ENCODE results near the gene RAB3D.

RAB3D gene

DNA sequence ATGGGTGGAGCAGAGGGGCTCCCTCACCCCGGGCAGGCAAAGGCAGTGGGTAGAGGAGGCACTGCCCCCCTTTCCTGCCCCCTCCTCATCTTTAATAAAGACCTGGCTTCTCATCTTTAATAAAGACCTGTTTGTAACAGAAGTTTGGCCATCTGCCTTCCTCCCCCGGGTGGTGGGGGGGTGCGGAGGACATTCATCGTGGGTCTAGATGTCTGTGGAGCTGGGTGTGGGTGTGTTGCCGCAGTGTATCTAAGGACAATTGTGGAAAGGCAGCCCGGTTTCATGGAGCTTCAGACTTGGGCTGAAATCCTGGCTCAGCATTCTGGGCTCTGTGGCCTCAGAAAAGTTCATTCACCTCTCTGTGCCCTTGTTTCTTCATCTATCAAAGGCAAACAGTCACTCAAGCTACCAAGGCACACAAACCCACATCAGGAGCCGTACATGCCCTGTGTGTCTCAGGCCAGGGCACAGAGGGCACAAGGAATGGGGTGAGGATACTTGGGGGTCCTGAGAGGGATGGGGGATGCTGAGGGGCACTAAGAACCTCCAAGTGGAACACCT, 26.2 kb upstream of the RAB3D start:
- no peak for TF ChIP-seq CTCF (conservative IDR thresholded peaks at IDR 0.05; ENCODE audit: low read depth, low read length)
- no peak for DNase-seq (ENCODE audit: low read depth)
- H3K4me3 ChIP-seq (ENCODE audit: low read depth, low read length), result no peak overlapping the region

DNA sequence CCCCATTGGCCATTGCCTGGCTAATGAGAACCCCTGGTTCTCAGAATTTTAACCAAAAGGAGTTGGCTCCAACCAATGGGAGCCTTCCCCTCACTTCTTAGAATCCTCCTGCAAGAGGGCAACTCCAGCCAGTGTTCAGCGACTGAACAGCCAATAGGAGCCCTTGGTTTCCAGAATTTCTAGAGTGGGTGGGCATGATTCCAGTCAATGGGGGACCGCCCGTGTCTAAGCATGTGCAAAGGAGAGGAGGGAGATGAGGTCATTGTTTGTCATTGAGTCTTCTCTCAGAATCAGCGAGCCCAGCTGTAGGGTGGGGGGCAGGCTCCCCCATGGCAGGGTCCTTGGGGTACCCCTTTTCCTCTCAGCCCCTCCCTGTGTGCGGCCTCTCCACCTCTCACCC, 25.5 kb upstream of the RAB3D start:
- H3K4me3 ChIP-seq (ENCODE audit: low read depth, low read length), result no peak overlapping the region
- TF ChIP-seq CTCF (conservative IDR thresholded peaks at IDR 0.05; ENCODE audit: low read depth, low read length), result no peak
- DNase-seq (ENCODE audit: low read depth), result no peak

GRCh38 chr19:11364296-11364904, 24.9 kb upstream of the RAB3D start:
- no peak overlapping the region for H3K4me3 ChIP-seq (ENCODE audit: low read depth, low read length)
- no peak for DNase-seq (ENCODE audit: low read depth)
- TF ChIP-seq CTCF (conservative IDR thresholded peaks at IDR 0.05; ENCODE audit: low read depth, low read length), result no peak

DNA sequence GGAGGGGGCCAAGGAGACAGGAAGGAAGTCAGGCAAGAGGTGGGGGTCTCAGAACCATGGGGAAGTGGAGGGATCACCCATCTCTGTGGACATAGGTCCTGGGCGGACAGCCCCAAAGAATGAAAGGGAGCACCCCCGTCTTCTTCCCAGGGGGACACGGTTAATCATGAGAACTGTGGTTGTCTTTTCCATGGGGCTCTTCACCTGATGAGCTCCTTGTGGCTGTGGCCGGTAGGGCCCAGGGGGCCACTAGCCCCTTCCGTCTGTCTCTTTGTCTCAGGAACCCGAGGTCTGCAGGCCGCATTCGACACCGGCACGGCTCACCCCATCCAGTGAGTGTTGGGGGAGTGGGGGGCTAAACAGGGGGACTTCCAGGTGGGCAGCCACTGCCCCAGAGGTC, 24.4 kb upstream of the RAB3D start:
- no peak overlapping the region for H3K4me3 ChIP-seq (ENCODE audit: low read depth, low read length)
- no peak for DNase-seq (ENCODE audit: low read depth)
- TF ChIP-seq CTCF (conservative IDR thresholded peaks at IDR 0.05; ENCODE audit: low read depth, low read length), result no peak

DNA sequence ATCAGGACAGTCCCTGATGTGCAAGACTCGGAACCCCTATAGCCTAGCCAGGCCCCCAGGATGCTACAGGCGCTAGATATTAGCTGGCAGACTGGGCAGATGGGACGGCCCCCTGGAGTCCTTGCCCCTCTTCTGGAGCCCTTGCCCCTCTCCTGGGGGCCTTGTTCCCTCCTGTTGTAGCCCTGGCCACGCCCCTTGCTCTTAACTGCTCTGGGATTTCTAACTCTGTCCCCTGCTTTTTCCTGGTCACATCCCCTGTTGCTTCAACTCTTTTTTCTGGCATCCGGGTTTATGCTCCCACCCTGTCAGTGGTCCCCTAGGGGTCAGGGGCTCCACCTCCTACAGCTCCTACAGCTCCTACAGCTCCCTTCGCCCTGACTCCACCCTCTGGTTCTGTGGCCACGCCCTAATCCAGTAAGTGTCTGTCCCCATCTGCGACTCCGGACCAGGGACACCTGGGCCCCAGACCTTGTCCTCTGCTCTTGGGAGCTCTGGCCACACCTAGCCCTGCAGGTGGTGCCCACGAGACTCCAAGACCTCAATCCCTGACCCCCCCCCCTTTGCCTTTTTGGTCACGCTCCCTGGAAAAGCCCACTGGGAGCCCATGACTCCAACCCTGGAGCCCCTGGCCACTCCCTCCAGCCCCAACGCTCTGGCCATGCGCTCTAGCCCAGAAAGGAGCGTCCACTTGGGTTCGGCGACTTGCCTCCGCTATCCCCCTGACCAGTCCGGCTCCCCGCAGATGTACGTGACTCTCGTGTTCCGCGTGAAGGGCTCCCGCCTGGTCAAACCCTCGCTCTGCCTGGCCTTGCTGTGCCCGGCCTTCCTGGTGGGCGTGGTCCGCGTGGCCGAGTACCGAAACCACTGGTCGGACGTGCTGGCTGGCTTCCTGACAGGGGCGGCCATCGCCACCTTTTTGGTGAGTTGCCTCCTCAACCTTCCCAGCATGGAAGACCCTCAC, 22.6 kb upstream of the RAB3D start:
- DNase-seq (ENCODE audit: low read depth), result no peak
- TF ChIP-seq CTCF (conservative IDR thresholded peaks at IDR 0.05; ENCODE audit: low read depth, low read length), result no peak
- H3K4me3 ChIP-seq (ENCODE audit: low read depth, low read length), result no peak overlapping the region

- TF ChIP-seq CTCF (conservative IDR thresholded peaks at IDR 0.05; ENCODE audit: low read depth, low read length), result no peak
- H3K4me3 ChIP-seq (ENCODE audit: low read depth, low read length), result no peak overlapping the region
- DNase-seq (ENCODE audit: low read depth), result no peak
Measured at GRCh38 chr19:11361037-11361770, 21.7 kb upstream of the RAB3D start.

Measured in choroid plexus epithelial cell (primary cell).